HG03064 (cell line): Measurements from ENCODE around the gene VPS51.
"Not testable (repeated sequence)": the region's sequence is repeated elsewhere in the genome, so short reads cannot be mapped to it uniquely, and the experiment has no call there.

Experiments used
- ATAC-seq: cut with Tn5 transposase; IDR thresholded peaks from one replicate; pipeline ENCODE4 v1.9.1; 2021; ENCODE audit warnings: low read depth; ENCODE audit not compliant: unreplicated experiment

The VPS51 gene

GRCh38 chr11:65118097-65118837 lies 22.3 kb downstream of the VPS51 start:
- ATAC-seq: no peak

GRCh38 chr11:65118891-65119669 lies 23.1 kb downstream of the VPS51 start:
- ATAC-seq: not testable (repeated sequence)

- ATAC-seq: no peak
These were observed 23.6 kb downstream of the VPS51 start for GRCh38 chr11:65119670-65119995.

- no peak for ATAC-seq
These were observed 24.8 kb downstream of the VPS51 start for GRCh38 chr11:65120831-65121230.

DNA sequence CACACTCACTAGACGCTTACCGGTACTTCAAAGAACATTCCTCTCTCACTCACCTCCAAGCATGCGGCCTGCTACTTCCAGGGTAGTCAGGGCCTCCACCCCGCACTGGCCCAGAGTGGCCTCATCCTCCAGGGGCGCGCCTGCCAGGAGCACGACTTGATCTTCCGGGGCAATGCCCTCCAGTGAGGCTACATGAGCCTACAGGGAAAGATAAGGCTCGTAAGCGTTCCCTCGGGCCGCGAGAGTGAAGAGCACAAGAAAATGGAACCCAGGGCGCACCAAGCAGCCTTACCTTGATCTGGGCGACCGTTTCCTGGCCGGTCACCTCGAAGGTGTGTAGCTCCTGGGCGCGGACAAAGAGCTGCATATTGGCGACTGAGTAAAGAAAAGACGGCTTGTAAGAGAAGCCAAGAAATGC lies 25.4 kb downstream of the VPS51 start:
- ATAC-seq: no peak

DNA sequence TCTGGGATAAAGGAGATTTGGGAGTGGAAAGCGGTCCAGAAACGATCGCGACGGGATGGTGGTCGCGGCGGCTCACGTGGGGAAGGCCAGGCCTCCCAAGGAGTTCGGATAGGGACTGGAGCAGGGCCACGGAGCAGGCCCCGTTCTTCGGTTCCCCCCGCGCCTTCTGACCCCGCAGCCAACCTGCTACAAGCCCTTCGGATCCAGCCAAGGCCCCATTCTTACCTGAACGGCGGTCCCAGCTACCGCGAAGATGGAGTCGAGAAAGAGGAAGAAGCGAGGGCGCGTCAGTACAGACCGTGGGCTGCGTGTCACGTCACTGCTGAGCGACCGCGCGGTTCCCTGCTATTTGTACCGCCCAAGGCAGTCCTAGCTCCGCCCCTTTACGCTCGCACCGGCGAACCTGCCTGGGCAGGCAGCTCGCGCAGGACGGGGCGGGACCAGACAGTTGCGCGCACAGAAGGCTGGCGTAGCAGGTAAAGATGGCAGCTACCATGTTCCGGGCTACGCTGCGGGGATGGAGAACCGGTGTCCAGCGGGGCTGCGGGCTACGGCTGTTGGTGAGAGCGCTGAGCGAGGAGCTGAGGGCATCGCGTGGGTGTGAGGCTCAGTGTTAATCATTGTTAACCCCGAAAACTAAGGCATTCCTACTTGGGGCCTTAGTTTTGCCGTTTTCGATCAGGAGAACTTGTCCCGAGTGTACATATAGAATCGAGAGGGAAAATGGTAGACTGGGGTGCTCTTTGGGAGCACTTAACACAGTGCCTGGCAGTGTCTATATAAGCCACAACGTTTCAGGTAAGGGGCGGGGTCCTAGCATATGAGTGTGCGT lies 26.1 kb downstream of the VPS51 start, which contains the start of the genes FAU and MRPL49:
Gene FAU, minus strand, starts transcription at position 270 of the 832 bp plus-strand sequence. CDS start 321 bp downstream, outside the sequence.
Gene MRPL49, plus strand, starts transcription at position 457 of the 832 bp plus-strand sequence. Its CDS starts 26 bp downstream, at position 483.
- ATAC-seq: peak; percentile 63

DNA sequence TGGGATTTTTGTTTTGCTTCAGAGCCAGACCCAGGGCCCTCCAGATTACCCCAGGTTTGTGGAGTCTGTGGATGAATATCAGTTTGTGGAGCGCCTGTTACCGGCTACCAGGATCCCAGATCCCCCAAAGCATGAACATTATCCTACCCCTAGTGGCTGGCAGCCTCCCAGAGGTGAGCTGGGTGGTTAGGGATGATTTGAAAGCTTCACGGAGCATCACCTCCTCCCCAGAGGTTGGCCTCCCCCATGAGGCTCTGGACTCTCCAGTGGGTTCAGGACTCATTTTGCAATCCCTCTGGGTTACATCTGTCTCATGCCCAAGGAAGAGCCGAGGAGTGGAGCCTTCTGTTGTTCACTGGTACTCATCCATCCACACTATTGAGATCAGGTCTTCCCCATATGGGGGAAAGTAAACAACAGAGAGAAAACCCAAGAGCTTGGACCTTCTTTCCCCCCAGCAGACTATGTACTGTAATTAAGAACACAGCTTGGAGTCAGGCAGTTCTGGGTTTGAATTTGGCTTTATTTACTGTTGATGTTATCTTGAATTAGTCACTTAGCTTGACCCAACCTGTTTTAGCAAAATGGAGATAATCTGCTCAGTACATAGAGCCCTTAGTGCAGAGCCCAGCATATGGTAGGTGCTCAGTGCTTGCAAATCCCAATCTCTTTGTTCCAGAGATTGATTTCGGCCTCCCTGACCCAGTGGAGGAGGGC lies 28.6 kb downstream of the VPS51 start:
- no peak for ATAC-seq

DNA sequence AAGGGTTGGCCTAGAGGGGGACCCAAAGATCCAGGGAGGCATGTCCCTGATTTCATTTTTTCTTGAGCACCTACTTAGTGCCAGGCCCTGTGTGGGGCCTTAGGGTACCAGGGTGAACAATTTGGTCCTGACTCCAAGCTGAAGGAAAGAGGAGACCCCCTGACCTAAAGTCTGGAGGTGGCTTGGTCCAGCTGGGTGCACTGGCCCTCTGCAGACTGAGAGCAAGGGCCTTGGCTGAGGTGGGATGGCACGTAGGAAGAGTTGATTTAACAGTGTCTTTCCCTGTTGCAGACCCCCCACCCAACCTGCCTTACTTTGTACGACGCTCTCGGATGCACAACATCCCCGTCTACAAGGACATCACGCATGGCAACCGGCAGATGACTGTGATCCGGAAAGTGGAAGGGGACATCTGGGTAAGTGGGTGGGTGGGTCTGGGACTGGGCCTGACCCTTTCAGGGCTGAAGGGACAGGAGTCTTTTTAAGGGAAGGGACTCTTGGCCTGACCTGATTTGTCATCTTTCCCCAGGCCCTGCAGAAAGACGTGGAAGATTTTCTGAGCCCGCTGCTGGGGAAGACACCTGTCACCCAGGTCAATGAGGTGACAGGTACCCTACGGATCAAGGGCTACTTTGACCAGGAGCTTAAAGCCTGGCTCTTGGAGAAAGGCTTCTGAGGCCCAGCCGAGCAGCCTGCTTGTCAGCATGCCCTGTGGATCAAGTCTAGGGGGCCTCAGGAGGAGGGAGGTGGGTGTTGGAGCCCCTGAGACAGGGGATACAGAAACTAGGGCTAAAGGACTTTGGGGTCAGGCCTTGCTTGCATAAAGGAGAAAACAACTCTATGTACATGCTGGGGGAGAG lies 29.4 kb downstream of the VPS51 start:
- ATAC-seq: no peak

DNA sequence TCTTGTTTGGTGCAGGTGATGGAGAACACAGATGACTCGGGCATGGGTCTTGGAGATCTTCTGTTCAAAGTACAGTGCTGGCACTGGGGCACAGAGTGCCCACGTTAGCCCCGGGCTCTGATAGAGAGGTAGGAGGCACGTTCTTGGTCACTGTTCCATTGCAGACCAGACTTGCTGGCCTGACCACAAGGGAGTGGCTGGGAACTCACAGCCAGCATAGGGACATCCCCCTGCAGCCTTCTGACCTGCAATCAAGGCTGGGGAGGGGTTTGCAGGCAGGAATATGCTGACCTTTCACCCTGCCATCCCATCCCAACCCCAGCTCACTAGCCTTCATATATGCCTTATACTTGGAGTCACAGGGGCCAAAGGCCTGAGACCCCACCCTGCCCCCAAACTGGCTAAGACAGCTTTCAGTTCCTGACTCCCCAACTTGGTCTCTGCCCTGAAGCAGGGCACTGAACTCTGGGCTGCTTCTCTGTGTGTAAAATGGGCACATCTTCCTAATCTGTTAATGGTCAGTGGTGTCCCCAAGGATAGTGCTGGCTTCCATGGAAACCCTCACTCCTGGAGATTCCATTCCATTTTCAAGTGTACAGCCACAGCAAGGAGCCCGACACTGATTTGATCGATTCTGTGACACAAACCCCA lies 30.7 kb downstream of the VPS51 start:
- ATAC-seq: no peak

DNA sequence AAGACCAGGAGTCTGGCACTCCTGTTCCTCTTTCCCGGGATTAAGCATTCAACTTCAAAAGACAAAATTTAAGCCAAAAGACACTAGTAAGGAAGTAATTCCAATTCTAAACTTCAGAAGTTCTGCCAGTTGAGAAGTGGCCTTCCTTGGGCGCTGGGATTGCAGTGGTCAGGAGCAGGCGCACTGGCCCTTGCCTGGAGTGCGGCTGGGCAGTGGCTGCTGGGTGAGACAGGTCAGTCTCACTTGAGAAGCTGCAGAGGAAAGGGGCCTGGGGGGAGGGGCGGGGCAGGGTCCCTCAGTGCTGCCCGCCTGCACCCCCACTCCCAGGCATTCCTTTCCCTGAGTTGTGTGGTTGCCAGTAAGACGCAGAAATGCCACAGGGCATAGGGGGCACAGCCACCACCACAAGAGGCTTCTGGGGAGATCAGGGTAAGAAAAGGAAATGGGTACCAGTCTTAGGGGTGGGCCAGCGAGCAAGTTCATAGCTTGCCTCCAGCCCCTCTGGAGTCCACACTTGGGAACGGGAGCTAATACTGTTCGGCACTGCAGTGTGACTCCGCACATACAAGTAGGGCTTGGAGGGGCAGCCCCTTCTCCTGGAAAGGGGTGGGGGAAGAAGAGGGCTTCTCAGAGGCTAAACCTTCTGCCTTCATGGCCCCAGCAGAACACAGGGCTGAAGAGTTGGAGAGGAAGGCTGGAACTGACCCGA lies 31.6 kb downstream of the VPS51 start:
- ATAC-seq: no peak

GRCh38 chr11:65128182-65129145 lies 32.5 kb downstream of the VPS51 start:
- no peak for ATAC-seq

GRCh38 chr11:65129649-65130441 lies 33.8 kb downstream of the VPS51 start:
- no peak for ATAC-seq

DNA sequence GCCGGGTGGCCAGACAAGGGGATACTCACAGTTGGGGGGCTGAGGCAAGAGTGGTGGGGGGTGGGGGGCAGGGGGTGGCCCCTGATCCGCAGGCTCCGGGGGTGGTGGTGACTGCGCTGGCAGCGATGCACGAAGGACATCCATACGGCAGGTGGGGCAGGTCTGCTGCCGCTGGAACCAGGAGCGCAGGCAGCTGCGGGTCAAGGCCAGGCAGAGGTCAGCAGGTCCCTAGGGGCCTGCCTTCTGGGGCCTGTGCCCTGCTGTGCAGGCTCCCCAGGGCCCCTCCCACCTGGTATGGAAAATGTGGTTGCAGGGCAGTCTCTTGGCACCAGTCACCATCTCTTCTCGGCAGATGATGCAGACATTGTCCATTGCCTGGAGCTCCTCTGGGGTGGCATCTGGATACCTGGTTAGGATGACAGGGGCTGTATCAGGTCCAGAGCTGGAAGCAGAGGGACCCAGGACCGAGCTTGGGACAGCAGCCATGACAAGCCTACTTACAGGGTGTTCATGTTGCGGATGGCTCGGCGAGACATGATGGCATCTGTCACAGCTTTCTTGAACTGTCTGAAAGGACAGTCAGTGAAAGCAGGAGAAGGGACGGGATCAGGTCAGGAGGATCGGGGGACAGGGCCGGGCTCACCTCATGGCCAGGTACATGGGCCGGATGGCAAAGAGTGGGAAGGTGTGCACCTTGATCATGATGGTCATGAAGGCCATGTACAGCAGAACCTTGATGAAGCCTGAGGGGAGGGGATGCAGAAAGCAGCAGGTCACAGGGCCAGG lies 34.8 kb downstream of the VPS51 start:
- no peak for ATAC-seq

GRCh38 chr11:65131417-65131776 lies 35.4 kb downstream of the VPS51 start:
- no peak for ATAC-seq

- no peak for ATAC-seq
These were observed 35.9 kb downstream of the VPS51 start for GRCh38 chr11:65131895-65132237.
